ENCODE results near the gene CTXN3.
A peak's percentile ranks its signal among the peaks of the same experiment; 100 is the strongest.

CTXN3 gene

DNA sequence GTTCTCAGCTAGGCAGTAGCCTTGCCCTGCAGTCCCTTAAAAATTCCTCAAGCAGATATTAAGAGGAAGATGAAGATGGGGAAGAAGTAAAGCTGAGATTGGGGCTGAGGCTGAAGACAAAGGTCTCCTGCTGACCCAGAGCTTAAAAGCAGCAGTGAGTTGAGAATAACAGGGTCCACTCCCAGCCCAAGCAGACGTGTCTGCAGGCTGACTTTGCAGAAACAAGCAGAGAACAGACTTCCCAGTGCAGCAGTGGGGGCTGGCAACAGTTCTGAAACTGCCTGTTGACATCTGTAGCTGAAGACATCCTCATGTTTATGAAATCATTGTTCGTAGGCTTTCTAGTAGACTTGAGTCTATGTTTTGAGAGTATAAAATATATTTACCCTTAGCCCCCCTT is 1.1 kb downstream of the CTXN3 start:
- no peak overlapping the region for H3K4me3 ChIP-seq (ENCODE audit: low read depth, low read length)
- peak; percentile 71 for DNase-seq (ENCODE audit: low read depth)
- TF ChIP-seq, protein P1, sequence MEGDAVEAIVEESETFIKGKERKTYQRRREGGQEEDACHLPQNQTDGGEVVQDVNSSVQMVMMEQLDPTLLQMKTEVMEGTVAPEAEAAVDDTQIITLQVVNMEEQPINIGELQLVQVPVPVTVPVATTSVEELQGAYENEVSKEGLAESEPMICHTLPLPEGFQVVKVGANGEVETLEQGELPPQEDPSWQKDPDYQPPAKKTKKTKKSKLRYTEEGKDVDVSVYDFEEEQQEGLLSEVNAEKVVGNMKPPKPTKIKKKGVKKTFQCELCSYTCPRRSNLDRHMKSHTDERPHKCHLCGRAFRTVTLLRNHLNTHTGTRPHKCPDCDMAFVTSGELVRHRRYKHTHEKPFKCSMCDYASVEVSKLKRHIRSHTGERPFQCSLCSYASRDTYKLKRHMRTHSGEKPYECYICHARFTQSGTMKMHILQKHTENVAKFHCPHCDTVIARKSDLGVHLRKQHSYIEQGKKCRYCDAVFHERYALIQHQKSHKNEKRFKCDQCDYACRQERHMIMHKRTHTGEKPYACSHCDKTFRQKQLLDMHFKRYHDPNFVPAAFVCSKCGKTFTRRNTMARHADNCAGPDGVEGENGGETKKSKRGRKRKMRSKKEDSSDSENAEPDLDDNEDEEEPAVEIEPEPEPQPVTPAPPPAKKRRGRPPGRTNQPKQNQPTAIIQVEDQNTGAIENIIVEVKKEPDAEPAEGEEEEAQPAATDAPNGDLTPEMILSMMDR (conservative IDR thresholded peaks at IDR 0.05; ENCODE audit: low read depth, low read length) = no peak

DNA sequence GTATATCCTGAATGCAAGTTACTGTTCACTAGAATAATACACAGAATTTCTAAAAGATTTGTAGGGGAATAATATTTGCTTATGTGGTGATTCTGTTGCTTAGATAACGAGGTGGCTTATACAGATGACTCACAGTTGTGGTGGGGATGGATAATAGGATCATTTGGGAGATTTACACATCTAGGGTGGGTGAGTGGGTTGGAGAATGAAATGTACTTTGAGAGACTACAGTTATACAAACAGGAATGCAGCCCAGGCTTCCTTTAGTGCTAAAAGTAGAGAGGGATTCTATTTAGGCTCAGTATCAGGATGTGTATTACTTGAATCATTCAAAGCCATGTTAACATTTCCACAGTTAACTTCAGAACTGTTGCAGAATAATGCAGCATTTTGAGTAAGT is 1.8 kb downstream of the CTXN3 start:
- TF ChIP-seq, protein P1 (conservative IDR thresholded peaks at IDR 0.05; ENCODE audit: low read depth, low read length) = no peak
- no peak overlapping the region for H3K4me3 ChIP-seq (ENCODE audit: low read depth, low read length)
- DNase-seq (ENCODE audit: low read depth) = peak; percentile 84

DNA sequence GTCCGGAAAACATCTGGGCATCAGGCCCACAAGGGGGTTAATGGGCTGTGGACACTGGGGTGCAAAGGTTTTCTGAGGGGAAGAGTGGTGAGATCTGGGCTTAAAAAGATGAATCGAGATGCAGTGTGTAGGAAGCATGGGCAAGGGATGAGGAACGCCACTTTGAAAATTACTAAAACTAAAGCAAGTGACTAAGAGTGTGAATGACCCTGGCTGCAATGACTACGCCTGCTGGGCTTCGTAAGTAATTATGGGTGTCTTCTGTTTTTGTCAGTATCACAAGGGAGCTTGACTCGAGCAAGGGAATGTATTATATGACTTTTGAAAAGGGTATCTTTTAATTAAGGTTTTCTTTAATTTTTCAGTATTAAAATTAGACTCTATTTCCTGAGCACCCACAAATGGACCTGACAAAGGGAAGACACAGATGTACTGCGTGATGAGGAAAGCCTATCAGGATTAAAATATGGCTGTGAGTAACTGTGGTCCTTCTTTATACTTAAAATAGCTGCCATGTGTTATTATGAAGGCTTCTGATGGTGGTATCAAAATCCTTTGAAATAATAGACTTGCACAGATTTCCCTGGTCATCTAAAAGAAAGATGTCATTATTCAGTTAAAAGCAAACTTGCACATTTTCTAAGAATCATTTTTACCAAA is 4.2 kb downstream of the CTXN3 start:
- DNase-seq (ENCODE audit: low read depth) = no peak
- H3K4me3 ChIP-seq (ENCODE audit: low read depth, low read length) = no peak overlapping the region
- TF ChIP-seq, protein P1 (conservative IDR thresholded peaks at IDR 0.05; ENCODE audit: low read depth, low read length) = no peak

DNA sequence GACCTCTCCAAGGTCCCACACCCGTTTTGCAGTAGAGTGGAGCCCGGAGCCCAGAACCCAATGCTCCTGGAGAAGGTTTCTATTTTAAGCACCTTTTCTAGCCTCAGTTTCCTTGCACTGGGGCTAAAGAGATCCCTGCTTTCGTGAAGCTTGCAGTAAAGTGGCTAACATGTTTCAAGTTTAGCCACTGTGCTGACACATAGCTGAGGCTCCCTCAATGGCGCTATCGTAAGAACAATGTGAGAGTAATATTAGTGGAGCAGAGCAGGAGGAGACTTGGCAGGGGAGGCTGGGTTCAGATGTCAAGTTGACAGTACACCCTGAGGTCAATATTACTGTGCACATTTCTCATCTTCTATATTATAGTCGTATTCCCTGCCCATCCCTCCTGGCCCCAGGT is 7.9 kb downstream of the CTXN3 start:
- no peak for DNase-seq (ENCODE audit: low read depth)
- no peak overlapping the region for H3K4me3 ChIP-seq (ENCODE audit: low read depth, low read length)
- TF ChIP-seq, protein P1 (conservative IDR thresholded peaks at IDR 0.05; ENCODE audit: low read depth, low read length) = no peak

DNA sequence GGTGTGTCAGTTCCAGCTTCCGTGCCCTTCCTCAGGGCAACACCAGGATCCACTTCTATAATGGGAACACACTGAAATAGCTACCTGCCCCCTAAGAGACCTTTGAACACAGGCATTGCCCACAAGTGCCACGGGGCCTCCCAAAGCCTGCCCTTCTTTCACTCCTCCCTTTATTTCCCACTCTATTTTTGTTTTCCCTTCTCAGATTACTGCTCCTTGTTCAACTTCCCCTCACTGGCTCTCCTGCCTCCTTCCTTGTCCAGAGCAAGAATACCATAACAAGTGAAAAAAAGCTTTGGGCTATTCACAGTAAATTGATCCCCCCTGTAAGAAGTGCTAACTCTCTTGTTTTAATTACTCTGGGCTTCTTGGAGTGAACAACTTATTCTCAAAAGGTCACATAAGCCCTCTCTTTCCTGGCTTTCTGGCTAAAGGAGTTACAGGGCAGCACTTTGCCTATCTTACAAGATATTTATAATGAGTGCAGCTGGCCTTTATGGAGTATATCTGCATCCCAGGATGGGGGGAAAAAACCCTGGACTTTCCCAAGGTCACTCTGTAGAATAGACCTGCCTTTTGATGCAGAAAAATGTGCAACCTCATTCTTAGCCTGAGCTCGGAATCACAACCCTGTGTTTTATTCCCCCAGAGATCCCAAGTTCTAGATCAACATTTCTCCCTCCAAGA is 11.3 kb downstream of the CTXN3 start:
- H3K4me3 ChIP-seq (ENCODE audit: low read depth, low read length) = no peak overlapping the region
- TF ChIP-seq, protein P1 (conservative IDR thresholded peaks at IDR 0.05; ENCODE audit: low read depth, low read length) = no peak
- no peak for DNase-seq (ENCODE audit: low read depth)

DNA sequence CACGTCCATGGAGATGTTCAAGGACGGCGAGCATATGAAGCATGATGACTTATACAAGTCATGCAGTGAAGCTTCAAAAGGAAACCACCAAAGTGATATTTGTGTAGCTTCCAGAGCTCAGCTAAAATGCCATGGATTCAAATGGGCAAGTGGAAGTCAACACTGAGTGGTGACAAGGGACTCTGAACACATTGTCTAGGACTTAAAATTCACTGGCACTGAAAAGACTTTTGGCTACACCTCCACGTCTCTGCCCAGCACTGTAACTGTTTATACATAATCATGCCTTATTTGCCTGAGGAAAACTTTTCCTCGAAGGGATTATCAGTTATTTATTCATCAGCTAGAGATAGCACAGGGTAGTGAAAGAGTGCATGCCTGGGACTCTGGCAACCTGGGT is 15.2 kb downstream of the CTXN3 start:
- TF ChIP-seq, protein P1 (conservative IDR thresholded peaks at IDR 0.05; ENCODE audit: low read depth, low read length) = no peak
- DNase-seq (ENCODE audit: low read depth) = no peak
- no peak overlapping the region for H3K4me3 ChIP-seq (ENCODE audit: low read depth, low read length)

DNA sequence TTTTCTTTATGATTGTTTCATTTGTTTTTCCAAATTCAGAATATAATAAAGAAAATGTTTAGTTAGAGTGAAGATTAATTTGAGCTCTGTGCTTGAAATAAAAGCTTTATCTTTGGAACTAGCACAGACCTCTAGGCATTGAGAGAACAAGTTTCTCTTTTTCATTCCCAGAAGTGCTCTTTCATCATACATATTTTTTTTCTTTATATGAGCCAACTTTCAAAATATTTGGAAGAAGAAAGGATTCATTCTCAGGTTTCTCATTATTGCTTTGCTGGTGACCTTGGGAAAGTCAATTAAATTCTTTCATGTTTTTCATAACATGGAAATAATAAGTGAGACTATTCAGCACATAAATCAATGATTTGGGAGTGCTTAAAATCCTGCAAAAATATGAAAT is 16.8 kb downstream of the CTXN3 start:
- TF ChIP-seq, protein P1 (conservative IDR thresholded peaks at IDR 0.05; ENCODE audit: low read depth, low read length) = no peak
- H3K4me3 ChIP-seq (ENCODE audit: low read depth, low read length) = no peak overlapping the region
- DNase-seq (ENCODE audit: low read depth) = peak; percentile 52
